Fibroblast of peridontal ligament (primary cell): ENCODE results near the gene CEP63.
"Not testable (repeated sequence)": the region's sequence is repeated elsewhere in the genome, so short reads cannot be mapped to it uniquely, and the experiment has no call there.

Experiments
- DNase-seq: peaks from one replicate; pipeline ENCODE4 v3.0.0-alpha.2; 2010; ENCODE audit errors: extremely low read depth

The CEP63 gene

GRCh38 chr3:134516905-134517304, 31.0 kb downstream of the CEP63 start:
- peak; percentile 16 for DNase-seq

GRCh38 chr3:134517791-134518190, 31.9 kb downstream of the CEP63 start:
- peak; percentile 72 for DNase-seq

- no peak for DNase-seq
Measured at GRCh38 chr3:134522541-134522940, 36.7 kb downstream of the CEP63 start.

- DNase-seq: no peak
Measured at GRCh38 chr3:134525293-134525692, 39.4 kb downstream of the CEP63 start.

GRCh38 chr3:134526319-134526718, 40.5 kb downstream of the CEP63 start:
- DNase-seq: no peak

GRCh38 chr3:134527037-134527436, 41.2 kb downstream of the CEP63 start:
- DNase-seq: no peak

GRCh38 chr3:134527538-134528186, 41.8 kb downstream of the CEP63 start:
- DNase-seq: no peak

- DNase-seq: no peak
Measured at GRCh38 chr3:134533493-134533892, 47.6 kb downstream of the CEP63 start.

- DNase-seq: no peak
Measured at GRCh38 chr3:134535186-134535970, 49.5 kb downstream of the CEP63 start.

GRCh38 chr3:134536781-134537180, 50.9 kb downstream of the CEP63 start:
- DNase-seq: no peak

- DNase-seq: no peak
Measured at GRCh38 chr3:134542287-134542958, 56.6 kb downstream of the CEP63 start.

- DNase-seq: no peak
Measured at GRCh38 chr3:134543113-134543512, 57.3 kb downstream of the CEP63 start.

- DNase-seq: no peak
Measured at GRCh38 chr3:134544316-134544715, 58.5 kb downstream of the CEP63 start.

- not testable (repeated sequence) for DNase-seq
Measured at GRCh38 chr3:134544783-134545182, 58.9 kb downstream of the CEP63 start.

GRCh38 chr3:134545818-134546217, 60.0 kb downstream of the CEP63 start:
- DNase-seq: no peak

GRCh38 chr3:134552784-134553183, 66.9 kb downstream of the CEP63 start:
- peak; percentile 57 for DNase-seq

GRCh38 chr3:134559591-134559990, 73.7 kb downstream of the CEP63 start:
- DNase-seq: no peak

- DNase-seq: no peak
Measured at GRCh38 chr3:134562055-134562454, 76.2 kb downstream of the CEP63 start.

- no peak for DNase-seq
Measured at GRCh38 chr3:134563601-134564000, 77.7 kb downstream of the CEP63 start.

GRCh38 chr3:134564991-134565390, 79.1 kb downstream of the CEP63 start:
- DNase-seq: no peak

- peak; percentile 8 for DNase-seq
Measured at GRCh38 chr3:134567605-134568004, 81.7 kb downstream of the CEP63 start.

GRCh38 chr3:134568790-134569189, 82.9 kb downstream of the CEP63 start:
- no peak for DNase-seq

GRCh38 chr3:134569899-134570298, 84.0 kb downstream of the CEP63 start:
- DNase-seq: not testable (repeated sequence)
